Measurements from ENCODE around the gene UCK2.

- no peak for TF ChIP-seq POLR2AphosphoS5 (IDR thresholded peaks at IDR 0.05; ENCODE audit: low read depth, low read length)
- TF ChIP-seq SRF (IDR thresholded peaks at IDR 0.05; ENCODE audit: low read depth): no peak
Observed at GRCh38 chr1:165844114-165844798, 16.8 kb downstream of the UCK2 start.

All from HCT116 (cell line).